ENCODE measurements around the gene LAPTM4A. TPM values are rescaled to one million over a fixed set of nuclear protein-coding genes. Genes with fewer than 3 reads are reported as not detected.

Gene LAPTM4A
- total and polyA plus RNA-seq, 2 experiments from 2014 or later: 255 to 455 TPM

- Histone ChIP-seq H3K4me3 (no peak overlapping the region), H3K9me2 (replicated peaks; ENCODE audit: insufficient read depth) (no peaks in the 10 kb centered on the region), H3K4me2 (peak overlapping the region; percentile 68), H3K27ac (peak overlapping the region; percentile 95), H3K9me3 (ENCODE audit: low read depth) (no peaks in the 10 kb centered on the region), H2AFZ (peak overlapping the region; percentile 22), H3K36me3 (replicated peaks; ENCODE audit: insufficient read depth, low read depth) (no peaks in the 10 kb centered on the region), H3K27me3 (no peaks in the 10 kb centered on the region), H3K79me2 (no peaks in the 10 kb centered on the region), H3K4me1 (ENCODE audit: insufficient read depth) (peaks cover 33% of the 10 kb centered on the region), H4K20me1 (ENCODE audit: insufficient read depth, poor library complexity, severe bottlenecking) (no peaks in the 10 kb centered on the region)
- no peak for TF ChIP-seq CTCF (IDR thresholded peaks at IDR 0.05; ENCODE audit: poor library complexity)
- TF ChIP-seq EZH2phosphoT487 (IDR thresholded peaks at IDR 0.05; ENCODE audit: low read depth, severe bottlenecking, unreplicated experiment): no peak
- TF ChIP-seq EZH2 (IDR thresholded peaks at IDR 0.05; ENCODE audit: borderline replicate concordance): no peak
- peak; percentile 73 for DNase-seq (ENCODE audit: low spot score)
- WGBS (ENCODE audit: low lambda C conversion rate, missing lambda C conversion rate): 21% methylated on average over 14 of the region's 14 CpGs
Observed at GRCh38 chr2:20071397-20072383, 20.3 kb upstream of the LAPTM4A start.

GRCh38 chr2:20069756-20070155, 18.3 kb upstream of the LAPTM4A start:
- Histone ChIP-seq H3K4me1 (ENCODE audit: insufficient read depth) (peaks cover 42% of the 10 kb centered on the region), H2AFZ (no peak overlapping the region), H3K79me2 (no peaks in the 10 kb centered on the region), H3K4me3 (no peak overlapping the region), H3K36me3 (replicated peaks; ENCODE audit: insufficient read depth, low read depth) (no peaks in the 10 kb centered on the region), H3K27ac (peak overlapping the region; percentile 95), H3K9me2 (replicated peaks; ENCODE audit: insufficient read depth) (no peaks in the 10 kb centered on the region), H3K27me3 (no peaks in the 10 kb centered on the region), H4K20me1 (ENCODE audit: insufficient read depth, poor library complexity, severe bottlenecking) (no peaks in the 10 kb centered on the region), H3K4me2 (no peak overlapping the region), H3K9me3 (ENCODE audit: low read depth) (no peaks in the 10 kb centered on the region)
- no peak for DNase-seq (ENCODE audit: low spot score)
- no peak for TF ChIP-seq EZH2 (IDR thresholded peaks at IDR 0.05; ENCODE audit: borderline replicate concordance)
- no peak for TF ChIP-seq CTCF (IDR thresholded peaks at IDR 0.05; ENCODE audit: poor library complexity)
- no peak for TF ChIP-seq EZH2phosphoT487 (IDR thresholded peaks at IDR 0.05; ENCODE audit: low read depth, severe bottlenecking, unreplicated experiment)

GRCh38 chr2:20067992-20068584, 16.7 kb upstream of the LAPTM4A start:
- Histone ChIP-seq H3K27me3 (no peaks in the 10 kb centered on the region), H3K9me3 (ENCODE audit: low read depth) (no peaks in the 10 kb centered on the region), H3K4me3 (no peak overlapping the region), H3K4me2 (no peak overlapping the region), H3K9me2 (replicated peaks; ENCODE audit: insufficient read depth) (no peaks in the 10 kb centered on the region), H3K36me3 (replicated peaks; ENCODE audit: insufficient read depth, low read depth) (no peaks in the 10 kb centered on the region), H3K27ac (no peak overlapping the region), H3K79me2 (no peaks in the 10 kb centered on the region), H2AFZ (no peak overlapping the region), H3K4me1 (ENCODE audit: insufficient read depth) (peaks cover 34% of the 10 kb centered on the region), H4K20me1 (ENCODE audit: insufficient read depth, poor library complexity, severe bottlenecking) (no peaks in the 10 kb centered on the region)
- no peak for DNase-seq (ENCODE audit: low spot score)
- 86% methylated on average over 3 of the region's 3 CpGs for WGBS (ENCODE audit: low lambda C conversion rate, missing lambda C conversion rate)
- TF ChIP-seq EZH2 (IDR thresholded peaks at IDR 0.05; ENCODE audit: borderline replicate concordance) (no peak), CTCF (IDR thresholded peaks at IDR 0.05; ENCODE audit: poor library complexity) (no peak), EZH2phosphoT487 (IDR thresholded peaks at IDR 0.05; ENCODE audit: low read depth, severe bottlenecking, unreplicated experiment) (no peak)
